ENCODE results near the gene ANLN.
"Not testable (repeated sequence)": the region's sequence is repeated elsewhere in the genome, so short reads cannot be mapped to it uniquely, and the experiment has no call there.

ANLN gene

DNA sequence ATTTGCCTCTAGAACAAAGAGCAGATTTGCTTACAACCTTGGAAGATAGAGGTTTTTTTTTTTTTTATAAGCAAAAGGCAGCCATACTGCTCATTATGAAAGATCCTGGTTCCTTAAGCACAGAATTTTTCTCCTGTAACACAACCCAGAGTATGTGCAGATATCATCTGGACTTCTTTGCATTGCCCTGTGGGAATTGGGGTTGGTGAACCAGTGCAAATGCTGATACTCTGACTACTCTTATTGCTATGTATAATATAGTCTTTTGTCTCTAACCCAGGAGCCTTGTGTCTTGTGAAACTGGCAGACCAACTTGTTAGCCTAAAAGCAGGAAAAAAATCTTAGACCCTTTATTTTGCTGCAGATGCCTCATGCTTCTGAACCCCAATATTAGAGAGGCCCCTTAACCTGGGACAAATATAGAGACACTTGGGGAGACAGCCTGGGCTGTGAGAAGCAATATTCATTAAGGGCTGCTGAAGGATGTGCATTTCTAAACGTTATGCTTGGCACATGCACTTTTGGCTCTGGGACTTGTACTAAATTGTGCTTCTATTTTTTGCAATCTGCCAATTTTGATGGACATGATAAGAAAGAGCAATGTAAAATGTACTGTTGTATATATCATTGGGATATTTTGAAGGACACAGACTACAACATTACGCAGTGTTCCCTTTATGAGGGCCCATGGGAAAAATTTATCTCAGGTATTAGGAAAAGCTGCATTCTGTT is 78.9 kb downstream of the ANLN start:
- no peak for DNase-seq

DNA sequence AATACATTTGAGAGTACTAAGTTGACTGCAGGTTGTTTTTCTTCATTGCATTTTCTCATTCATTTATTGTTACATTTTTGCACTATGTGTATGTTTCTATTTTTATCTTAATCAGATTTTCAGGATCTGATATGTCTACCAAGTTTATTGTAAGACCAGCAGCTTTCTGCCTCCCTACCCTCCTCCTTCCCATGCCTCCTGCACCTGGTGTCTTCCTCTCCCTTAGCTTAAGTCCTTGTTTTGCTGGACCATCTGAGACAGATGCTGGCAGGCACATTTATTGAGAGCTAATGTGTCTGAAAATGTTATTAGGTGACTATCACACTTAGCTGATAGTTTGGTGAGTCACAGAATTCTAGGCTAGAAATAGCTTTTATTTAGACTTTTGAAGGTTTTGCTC is 79.6 kb downstream of the ANLN start:
- no peak for DNase-seq

GRCh38 chr7:36472141-36472729 is 82.6 kb downstream of the ANLN start:
- no peak for DNase-seq

- no peak for DNase-seq
Measured at GRCh38 chr7:36473454-36474282, 84.0 kb downstream of the ANLN start.

DNA sequence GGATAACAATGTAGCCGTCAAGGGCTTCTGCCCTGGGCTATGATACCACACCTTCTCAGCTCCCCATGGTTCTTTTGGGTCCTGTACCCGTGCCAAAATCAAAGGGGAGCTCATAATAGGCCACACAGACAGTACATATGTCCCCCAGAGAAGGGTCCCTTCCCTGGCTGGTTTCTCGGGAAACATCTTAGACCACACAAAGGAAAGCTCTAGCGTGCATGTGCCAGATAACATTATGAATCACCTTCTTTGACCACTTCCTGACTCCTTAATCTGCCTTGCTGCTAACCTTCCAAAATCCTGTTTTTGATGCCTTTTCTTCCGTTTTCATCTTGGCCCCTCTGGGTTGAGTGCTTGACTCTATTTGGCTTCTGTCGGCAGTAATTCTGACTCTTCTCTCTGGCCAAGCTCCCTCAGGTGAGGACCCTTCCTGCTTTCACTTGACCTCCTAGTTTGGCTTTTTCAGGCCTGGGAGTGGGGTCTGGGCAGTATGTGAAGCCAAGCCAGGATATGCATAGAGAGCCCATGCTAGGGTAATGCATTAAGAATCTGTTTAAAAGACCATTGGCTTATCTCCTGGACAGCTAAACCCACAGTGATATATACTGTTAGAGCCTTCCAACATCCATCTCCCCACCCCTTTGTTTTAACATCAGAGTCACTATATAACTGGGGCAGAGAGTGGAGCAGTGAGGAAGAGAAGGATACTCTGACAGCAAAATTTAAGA is 84.8 kb downstream of the ANLN start:
- no peak for DNase-seq

DNA sequence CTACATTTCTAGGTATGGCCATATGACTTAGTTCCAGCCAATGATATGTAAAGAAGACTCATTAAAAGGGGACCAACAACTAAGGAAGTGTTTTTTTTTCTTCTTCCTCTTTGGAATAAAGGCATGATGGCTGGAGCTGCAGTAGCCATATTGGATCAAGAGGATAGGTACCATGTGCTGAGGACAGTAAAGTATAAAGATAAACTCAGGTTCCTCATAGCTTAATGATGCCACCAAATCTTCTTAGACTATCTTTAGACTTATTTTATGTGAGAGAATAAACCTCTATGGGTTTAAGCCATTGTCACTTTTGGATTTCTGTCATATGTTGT is 85.3 kb downstream of the ANLN start:
- no peak for DNase-seq

GRCh38 chr7:36475381-36475780 is 85.7 kb downstream of the ANLN start:
- DNase-seq: no peak

- no peak for DNase-seq
Measured at GRCh38 chr7:36478745-36479144, 89.1 kb downstream of the ANLN start.

DNA sequence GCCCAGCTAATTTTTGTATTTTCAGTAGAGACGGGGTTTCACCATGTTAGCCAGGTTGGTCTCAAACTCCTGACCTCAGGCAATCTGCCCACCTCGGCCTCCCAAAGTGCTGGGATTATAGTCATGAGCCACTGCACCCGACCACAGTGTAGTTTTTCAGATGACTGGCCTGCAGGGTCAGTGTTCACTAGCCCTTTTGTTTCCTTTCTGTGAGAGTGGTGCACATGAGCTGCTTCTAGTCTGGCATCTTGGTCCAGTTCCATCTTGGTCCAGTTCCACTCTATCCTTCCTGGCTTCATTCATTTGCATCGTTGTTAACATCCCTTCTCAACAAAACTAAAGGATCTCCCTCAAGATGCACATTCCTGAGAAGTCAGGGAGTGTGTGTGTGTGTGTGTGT is 94.2 kb downstream of the ANLN start:
- DNase-seq: not testable (repeated sequence)

- DNase-seq: no peak
Measured at GRCh38 chr7:36484265-36484664, 94.6 kb downstream of the ANLN start.

- no peak for DNase-seq
Measured at GRCh38 chr7:36486336-36486735, 96.7 kb downstream of the ANLN start.

DNA sequence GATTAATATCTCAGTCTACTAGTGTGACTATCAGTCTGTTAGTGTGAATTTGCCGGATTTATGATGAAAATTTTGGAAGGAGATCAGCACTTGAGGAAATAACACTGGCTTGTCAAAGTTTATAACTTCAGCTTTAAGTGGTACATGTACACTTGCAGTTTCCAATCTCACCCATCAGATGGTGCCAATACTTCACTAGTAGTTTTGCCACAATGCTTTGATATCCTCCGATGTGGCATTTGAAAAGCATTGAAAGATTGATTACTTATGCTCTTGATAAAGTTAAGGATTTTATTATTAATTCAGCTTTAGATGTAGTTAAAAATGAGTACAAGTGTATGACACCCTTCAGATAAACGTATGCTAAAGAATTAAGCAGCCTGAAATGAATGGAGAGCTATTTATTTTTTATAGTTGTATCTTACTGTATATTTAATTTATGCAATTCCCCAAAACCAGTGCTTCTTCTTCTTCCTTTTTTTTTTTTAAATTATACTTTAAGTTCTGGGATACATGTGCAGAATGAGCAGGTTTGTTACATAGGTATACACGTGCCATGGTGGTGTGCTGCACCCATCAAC is 98.2 kb downstream of the ANLN start:
- DNase-seq: no peak

DNA sequence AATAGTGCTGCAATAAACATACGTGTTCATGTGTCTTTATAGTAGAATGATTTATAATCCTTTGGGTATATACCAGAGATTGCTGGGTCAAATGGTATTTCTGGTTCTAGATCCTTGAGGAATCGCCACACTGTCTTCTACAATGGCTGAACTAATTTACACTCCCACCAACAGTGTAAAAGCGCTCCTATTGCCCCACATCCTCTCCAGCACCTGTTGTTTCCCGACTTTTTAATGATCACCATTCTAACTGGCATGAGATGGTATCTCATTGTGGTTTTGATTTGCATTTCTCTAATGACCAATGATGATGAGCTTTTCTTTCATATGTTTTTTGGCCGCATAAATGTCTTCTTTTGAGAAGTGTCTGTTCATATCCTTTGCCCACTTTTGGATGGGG is 99.0 kb downstream of the ANLN start:
- not testable (repeated sequence) for DNase-seq

DNA sequence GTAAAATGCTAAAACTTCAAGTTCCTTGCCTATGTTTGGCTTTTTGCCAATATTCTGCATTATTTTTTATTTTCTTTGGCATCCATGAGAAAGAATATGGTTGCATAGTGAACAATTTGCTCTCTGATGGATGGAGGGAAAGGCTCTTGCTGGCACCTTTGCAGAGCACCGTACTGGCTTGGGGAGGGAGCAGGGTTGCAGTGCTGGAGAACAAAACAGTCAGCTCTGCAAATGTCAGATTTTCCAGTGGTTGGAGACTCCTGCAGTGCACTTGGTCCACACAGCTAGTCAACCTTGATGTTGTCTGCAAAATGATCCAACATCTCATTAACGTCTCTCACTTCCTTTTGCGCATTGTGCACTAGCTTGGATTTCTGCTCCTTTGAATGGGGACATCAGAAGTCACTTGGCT is 100.8 kb downstream of the ANLN start:
- DNase-seq: no peak

- no peak for DNase-seq
Measured at GRCh38 chr7:36491317-36491716, 101.7 kb downstream of the ANLN start.

DNA sequence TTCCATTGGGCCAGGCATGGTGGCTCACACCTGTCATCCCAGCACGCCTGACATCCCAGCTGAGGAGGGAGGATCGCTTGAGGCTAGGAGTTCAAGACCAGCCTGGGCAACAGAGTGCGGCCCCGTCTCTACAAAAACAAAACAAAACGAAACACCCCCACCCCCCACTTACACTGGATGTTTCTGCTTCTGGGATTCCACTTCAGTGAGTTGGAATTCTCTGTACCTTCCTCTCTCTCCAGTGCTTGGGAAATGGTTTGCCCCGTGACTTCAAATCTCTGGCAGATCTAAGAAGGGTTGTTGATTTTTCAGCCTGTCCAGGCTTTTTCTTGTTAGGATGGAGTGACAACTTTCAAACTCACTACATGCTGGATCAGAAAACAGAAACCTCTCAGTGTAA is 106.9 kb downstream of the ANLN start:
- DNase-seq: no peak

- not testable (repeated sequence) for DNase-seq
Measured at GRCh38 chr7:36497176-36497575, 107.5 kb downstream of the ANLN start.

DNA sequence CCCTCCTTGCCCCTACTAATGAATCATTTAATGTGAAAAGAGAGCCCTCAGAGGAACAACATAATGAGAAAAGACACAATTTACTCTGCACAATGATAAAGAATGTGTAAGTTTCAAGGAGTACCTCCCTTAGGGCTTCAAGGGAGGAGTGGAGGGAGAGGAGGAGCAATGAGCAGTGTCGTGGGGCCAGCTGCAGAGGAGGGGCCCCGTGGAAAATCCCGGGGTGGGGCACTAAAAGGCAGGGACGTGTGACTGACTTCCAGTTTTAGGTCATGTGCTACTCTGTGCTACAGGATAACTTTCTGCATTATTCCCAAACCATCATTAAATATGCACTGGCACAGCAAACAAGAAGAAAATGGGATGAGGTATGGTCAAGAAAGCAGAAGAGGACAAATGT is 108.1 kb downstream of the ANLN start:
- DNase-seq: no peak

Measured in right forelimb (tissue), 1 donor.